ENCODE data around the gene XYLT1. TPM values are rescaled to one million over a fixed set of nuclear protein-coding genes. Genes with fewer than 3 reads are reported as not detected.

Gene XYLT1
- total and polyA plus RNA-seq, 5 donors, result 2.5 to 37.8 (median 11.7) TPM

GRCh38 chr16:17270111-17270510 lies 200.6 kb downstream of the XYLT1 start:
- no peaks in the 10 kb centered on the region for H3K9me3 ChIP-seq (ENCODE audit: control insufficient read depth, low read length)
- ATAC-seq (no peak), DNase-seq (no peak)
- peaks cover 8% of the 10 kb centered on the region for H3K4me1 ChIP-seq (ENCODE audit: control insufficient read depth, insufficient read depth, low read length)
- no peaks in the 10 kb centered on the region for H3K27me3 ChIP-seq (ENCODE audit: control insufficient read depth, insufficient read depth)
- no peak overlapping the region for H3K4me3 ChIP-seq (ENCODE audit: low read length)
- WGBS, result 92% methylated on average over 3 of the region's 3 CpGs
- intact Hi-C loops (cut with DNase I), result loop anchor here in 3 of 4 donors (10.0 kb wide), 2 partner anchors 75 to 195 kb away; no protein-coding TSS in a partner anchor
- no peak overlapping the region for H3K27ac ChIP-seq (ENCODE audit: low read length)

DNA sequence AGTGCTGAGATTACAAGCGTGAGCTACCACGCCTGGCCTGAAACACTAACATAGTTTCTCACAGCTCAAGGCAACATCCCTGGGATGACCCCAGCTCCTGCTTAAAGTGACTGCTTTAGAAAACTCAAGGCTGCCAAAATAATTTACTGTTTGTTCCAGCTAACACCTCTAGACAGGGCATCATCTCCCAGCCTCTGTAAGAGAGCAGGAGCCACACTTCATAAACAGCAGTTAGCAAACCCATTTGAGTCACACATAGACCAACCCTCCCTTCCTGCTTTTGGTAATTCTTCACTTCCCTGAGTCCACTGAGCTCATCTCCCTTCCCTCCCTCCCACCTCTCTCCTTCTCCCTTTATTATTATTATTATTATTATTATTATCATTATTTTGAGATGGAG lies 201.3 kb downstream of the XYLT1 start:
- DNase-seq, result no peak
- Histone ChIP-seq H3K9me3 (ENCODE audit: control insufficient read depth, low read length) (no peaks in the 10 kb centered on the region), H3K27ac (ENCODE audit: low read length) (no peak overlapping the region), H3K27me3 (ENCODE audit: control insufficient read depth, insufficient read depth) (no peaks in the 10 kb centered on the region), H3K4me1 (ENCODE audit: control insufficient read depth, insufficient read depth, low read length) (peaks cover 8% of the 10 kb centered on the region), H3K4me3 (ENCODE audit: low read length) (no peak overlapping the region)
- intact Hi-C loops (cut with DNase I), result no loop called here
- WGBS, result 73% methylated on average over 2 of the region's 2 CpGs
- ATAC-seq, result peak in 1 of 2 donors; percentile 37

DNA sequence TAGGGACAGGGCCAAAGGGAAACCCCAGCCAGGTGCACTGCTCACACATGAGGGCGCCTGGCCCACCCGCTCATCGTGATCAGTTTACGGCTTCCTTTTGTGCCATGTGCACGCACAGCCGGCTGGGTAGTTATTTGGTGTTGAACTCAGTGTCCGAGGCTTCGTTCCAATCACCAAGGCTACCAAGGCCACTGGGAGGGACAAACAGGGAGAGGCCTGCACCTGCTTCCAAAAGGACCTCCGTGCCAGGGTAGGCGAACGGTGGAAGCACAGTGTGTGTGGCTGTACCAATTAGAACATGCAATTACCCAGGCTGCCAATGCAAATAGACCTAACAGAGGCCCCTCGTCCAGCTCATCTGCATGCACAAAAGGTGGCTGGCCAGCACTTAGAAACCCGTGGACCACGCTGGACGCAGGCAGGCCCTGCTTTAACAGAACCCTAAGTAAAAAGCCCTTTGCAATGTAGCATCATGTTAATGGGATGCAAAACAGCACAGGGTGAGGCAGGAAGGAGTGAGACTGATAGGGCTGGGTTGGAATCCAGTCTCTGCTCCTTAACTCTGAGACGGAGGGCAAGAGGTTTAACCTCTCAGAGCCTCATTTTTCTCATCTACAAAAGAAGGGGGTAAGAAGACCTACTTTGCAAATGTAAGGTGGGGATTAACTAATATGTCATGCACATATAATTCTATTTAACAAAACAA lies 204.0 kb downstream of the XYLT1 start:
- Histone ChIP-seq H3K27me3 (ENCODE audit: control insufficient read depth, insufficient read depth) (no peaks in the 10 kb centered on the region), H3K9me3 (ENCODE audit: control insufficient read depth, low read length) (no peaks in the 10 kb centered on the region), H3K27ac (ENCODE audit: low read length) (no peak overlapping the region), H3K4me1 (ENCODE audit: control insufficient read depth, insufficient read depth, low read length) (peaks cover 7% of the 10 kb centered on the region), H3K4me3 (ENCODE audit: low read length) (no peak overlapping the region)
- WGBS, result 82% methylated on average over 16 of the region's 16 CpGs
- ATAC-seq, result peak; percentile 56 to 74
- peak in 2 of 3 donors; percentile 58 to 69 for DNase-seq
- intact Hi-C loops (cut with DNase I), result no loop called here

GRCh38 chr16:17265154-17265553 lies 205.6 kb downstream of the XYLT1 start:
- WGBS, result 96% methylated on average over 1 of the region's 1 CpG

GRCh38 chr16:17261197-17261858 lies 209.4 kb downstream of the XYLT1 start:
- no peaks in the 10 kb centered on the region for H3K27me3 ChIP-seq (ENCODE audit: control insufficient read depth, insufficient read depth)
- H3K9me3 ChIP-seq (ENCODE audit: control insufficient read depth, low read length), result no peaks in the 10 kb centered on the region
- intact Hi-C loops (cut with DNase I), result no loop called here
- no peak for DNase-seq
- no peak for ATAC-seq
- H3K4me3 ChIP-seq (ENCODE audit: low read length), result no peak overlapping the region
- 71% methylated on average over 5 of the region's 5 CpGs for WGBS
- no peak overlapping the region for H3K27ac ChIP-seq (ENCODE audit: low read length)
- H3K4me1 ChIP-seq (ENCODE audit: control insufficient read depth, insufficient read depth, low read length), result no peaks in the 10 kb centered on the region

More at GRCh38 chr16:17265154-17265553, 205.6 kb downstream of the XYLT1 start:
- Histone ChIP-seq H3K27ac (ENCODE audit: low read length) (no peak overlapping the region), H3K4me1 (ENCODE audit: control insufficient read depth, insufficient read depth, low read length) (no peaks in the 10 kb centered on the region), H3K27me3 (ENCODE audit: control insufficient read depth, insufficient read depth) (no peaks in the 10 kb centered on the region), H3K9me3 (ENCODE audit: control insufficient read depth, low read length) (no peaks in the 10 kb centered on the region), H3K4me3 (ENCODE audit: low read length) (no peak overlapping the region)
- no peak for ATAC-seq
- intact Hi-C loops (cut with DNase I), result no loop called here
- no peak for DNase-seq

GRCh38 chr16:17260276-17260849 lies 210.4 kb downstream of the XYLT1 start:
- Histone ChIP-seq H3K4me3 (ENCODE audit: low read length) (no peak overlapping the region), H3K4me1 (ENCODE audit: control insufficient read depth, insufficient read depth, low read length) (no peaks in the 10 kb centered on the region), H3K27ac (ENCODE audit: low read length) (no peak overlapping the region), H3K27me3 (ENCODE audit: control insufficient read depth, insufficient read depth) (no peaks in the 10 kb centered on the region), H3K9me3 (ENCODE audit: control insufficient read depth, low read length) (no peaks in the 10 kb centered on the region)
- 92% methylated on average over 5 of the region's 5 CpGs for WGBS
- DNase-seq (no peak), ATAC-seq (no peak)
- intact Hi-C loops (cut with DNase I), result no loop called here

- H3K9me3 ChIP-seq (ENCODE audit: control insufficient read depth, low read length), result no peaks in the 10 kb centered on the region
- H3K4me1 ChIP-seq (ENCODE audit: control insufficient read depth, insufficient read depth, low read length), result no peaks in the 10 kb centered on the region
- DNase-seq, result no peak
- no peak overlapping the region for H3K27ac ChIP-seq (ENCODE audit: low read length)
- no peak for ATAC-seq
- intact Hi-C loops (cut with DNase I), result no loop called here
- no peak overlapping the region for H3K4me3 ChIP-seq (ENCODE audit: low read length)
- no peaks in the 10 kb centered on the region for H3K27me3 ChIP-seq (ENCODE audit: control insufficient read depth, insufficient read depth)
- 90% methylated on average over 6 of the region's 6 CpGs for WGBS
These were observed 210.9 kb downstream of the XYLT1 start for GRCh38 chr16:17259751-17260270.

GRCh38 chr16:17258848-17259713 lies 211.7 kb downstream of the XYLT1 start:
- 78% methylated on average over 23 of the region's 23 CpGs for WGBS
- peak in 1 of 2 donors; percentile 36 for ATAC-seq
- no peak overlapping the region for H3K27ac ChIP-seq (ENCODE audit: low read length)
- intact Hi-C loops (cut with DNase I), result no loop called here
- no peak for DNase-seq
- H3K4me1 ChIP-seq (ENCODE audit: control insufficient read depth, insufficient read depth, low read length), result no peaks in the 10 kb centered on the region
- no peak overlapping the region for H3K4me3 ChIP-seq (ENCODE audit: low read length)
- no peaks in the 10 kb centered on the region for H3K27me3 ChIP-seq (ENCODE audit: control insufficient read depth, insufficient read depth)
- H3K9me3 ChIP-seq (ENCODE audit: control insufficient read depth, low read length), result no peaks in the 10 kb centered on the region

GRCh38 chr16:17258077-17258599 lies 212.6 kb downstream of the XYLT1 start:
- H3K9me3 ChIP-seq (ENCODE audit: control insufficient read depth, low read length), result no peaks in the 10 kb centered on the region
- H3K27me3 ChIP-seq (ENCODE audit: control insufficient read depth, insufficient read depth), result no peaks in the 10 kb centered on the region
- WGBS, result 44% methylated on average over 2 of the region's 2 CpGs
- ATAC-seq, result no peak
- H3K27ac ChIP-seq (ENCODE audit: low read length), result no peak overlapping the region
- intact Hi-C loops (cut with DNase I), result no loop called here
- no peaks in the 10 kb centered on the region for H3K4me1 ChIP-seq (ENCODE audit: control insufficient read depth, insufficient read depth, low read length)
- no peak for DNase-seq
- H3K4me3 ChIP-seq (ENCODE audit: low read length), result no peak overlapping the region

DNA sequence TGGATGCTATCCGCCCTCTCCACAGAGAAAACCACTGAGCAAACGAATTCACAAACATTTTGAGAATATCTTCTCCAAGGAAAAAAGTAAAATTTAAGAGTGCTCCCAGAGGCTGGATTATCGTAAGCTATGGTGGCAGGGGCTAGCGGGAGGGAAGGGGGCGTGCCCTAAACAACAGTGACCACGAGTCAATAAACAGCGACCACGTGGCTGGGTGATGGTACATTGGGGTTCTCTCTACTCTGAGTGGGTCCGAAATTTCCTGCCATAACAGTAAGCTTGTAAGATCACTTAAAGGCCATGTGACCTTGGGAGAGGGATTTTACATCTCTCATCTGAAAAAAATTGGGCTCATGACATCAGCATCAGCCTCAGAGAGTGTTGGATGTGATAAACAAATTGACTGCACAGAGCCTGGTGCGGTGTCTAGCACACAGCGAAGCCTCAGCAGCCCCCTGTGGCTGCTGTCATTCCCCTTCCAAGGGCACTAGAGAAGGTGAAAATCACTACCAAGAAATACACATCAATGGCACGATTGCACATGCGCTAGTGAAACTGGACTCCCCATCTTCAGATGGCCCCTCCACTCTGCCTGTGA lies 213.2 kb downstream of the XYLT1 start:
- Histone ChIP-seq H3K27me3 (ENCODE audit: control insufficient read depth, insufficient read depth) (no peaks in the 10 kb centered on the region), H3K27ac (ENCODE audit: low read length) (no peak overlapping the region), H3K9me3 (ENCODE audit: control insufficient read depth, low read length) (no peaks in the 10 kb centered on the region), H3K4me1 (ENCODE audit: control insufficient read depth, insufficient read depth, low read length) (no peaks in the 10 kb centered on the region), H3K4me3 (ENCODE audit: low read length) (no peak overlapping the region)
- no peak for DNase-seq
- WGBS, result 94% methylated on average over 13 of the region's 13 CpGs
- intact Hi-C loops (cut with DNase I), result no loop called here
- ATAC-seq, result no peak
